DOHH2 (cell line): ENCODE measurements around the gene KCNH3.

Experiments
- H3F3A ChIP-seq: fragments of 200-600 bp; sonication (generic), shearing (Covaris generic); 2 replicates; pipeline ENCODE4 v1.6.0; 2016; ENCODE audit warnings: antibody characterized with exemption, mild to moderate bottlenecking; ENCODE audit not compliant: control insufficient read depth, insufficient read depth
- H3K27ac ChIP-seq: fragments of 200-600 bp; sonication (generic); 2 replicates; pipeline ENCODE4 v1.5.1; 2014; ENCODE audit warnings: low read depth, mild to moderate bottlenecking, low read length, moderate library complexity
- H3K27me3 ChIP-seq: fragments of 200-600 bp; sonication (generic); 2 replicates; pipeline ENCODE4 v1.6.1; 2014; ENCODE audit warnings: mild to moderate bottlenecking, low read length, mixed read lengths; ENCODE audit not compliant: control insufficient read depth
- H3K36me3 ChIP-seq: fragments of 200-600 bp; sonication (generic); 2 replicates; pipeline ENCODE4 v1.6.1; 2014; ENCODE audit warnings: mild to moderate bottlenecking, low read length, moderate library complexity, mixed read lengths; ENCODE audit not compliant: control insufficient read depth
- H3K4me1 ChIP-seq: fragments of 200-600 bp; sonication (generic); 2 replicates; pipeline ENCODE4 v1.6.1; 2014; ENCODE audit warnings: mild to moderate bottlenecking, low read length, mixed read lengths; ENCODE audit not compliant: control insufficient read depth
- H3K4me2 ChIP-seq: fragments of 200-600 bp; sonication (generic); 2 replicates; pipeline ENCODE4 v1.6.0; 2014; ENCODE audit warnings: mild to moderate bottlenecking, low read length, moderate library complexity
- H3K4me3 ChIP-seq: fragments of 200-600 bp; sonication (generic); 2 replicates; pipeline ENCODE4 v1.5.1; 2014; ENCODE audit warnings: mild to moderate bottlenecking, low read length, mixed read lengths
- H3K79me2 ChIP-seq: fragments of 200-600 bp; sonication (generic); 2 replicates; pipeline ENCODE4 v1.6.1; 2014; ENCODE audit warnings: mild to moderate bottlenecking, low read length, mixed read lengths; ENCODE audit not compliant: control insufficient read depth
- H3K9me2 ChIP-seq: fragments of 200-600 bp; sonication (generic); replicated peaks from 2 replicates; pipeline ENCODE4 v1.6.1; 2014; ENCODE audit warnings: mild to moderate bottlenecking, low read length, mixed read lengths; ENCODE audit not compliant: control insufficient read depth
- H3K9me3 ChIP-seq: fragments of 200-600 bp; sonication (generic); 2 replicates; pipeline ENCODE4 v1.6.1; 2014; ENCODE audit warnings: antibody characterized with exemption, low read length, mixed read lengths; ENCODE audit not compliant: control insufficient read depth, insufficient read depth
- H4K20me1 ChIP-seq: fragments of 200-600 bp; sonication (generic); 2 replicates; pipeline ENCODE4 v1.6.0; 2014; ENCODE audit warnings: low read depth, mild to moderate bottlenecking, antibody characterized with exemption, low read length, moderate library complexity; ENCODE audit not compliant: control insufficient read depth, insufficient read depth
- EZH2phosphoT487 ChIP-seq: fragments of 200-600 bp; sonication (generic); IDR thresholded peaks from 2 replicates; pipeline ENCODE4 v1.6.1; 2017; ENCODE audit warnings: borderline replicate concordance, mild to moderate bottlenecking, antibody characterized with exemption, low read length, moderate library complexity, mixed read lengths
- TF ChIP-seq, protein P1 (sequence below): fragments of 200-600 bp; sonication (generic); IDR thresholded peaks from one replicate; pipeline ENCODE4 v1.5.1; 2014; ENCODE audit warnings: antibody characterized with exemption, mild to moderate bottlenecking, low read depth, low read length; ENCODE audit not compliant: poor library complexity, severe bottlenecking

The KCNH3 gene

GRCh38 chr12:49519574-49519936, 19.3 kb upstream of the KCNH3 start:
- Histone ChIP-seq H3K36me3 (peaks cover 14% of the 10 kb centered on the region), H3K79me2 (no peaks in the 10 kb centered on the region), H3K4me3 (no peak overlapping the region), H4K20me1 (no peaks in the 10 kb centered on the region), H3K9me3 (no peaks in the 10 kb centered on the region), H3K9me2 (no peaks in the 10 kb centered on the region), H3F3A (peaks cover 12% of the 10 kb centered on the region), H3K27me3 (no peaks in the 10 kb centered on the region), H3K4me1 (peaks cover 22% of the 10 kb centered on the region), H3K27ac (no peak overlapping the region), H3K4me2 (no peak overlapping the region)
- TF ChIP-seq, protein P1, sequence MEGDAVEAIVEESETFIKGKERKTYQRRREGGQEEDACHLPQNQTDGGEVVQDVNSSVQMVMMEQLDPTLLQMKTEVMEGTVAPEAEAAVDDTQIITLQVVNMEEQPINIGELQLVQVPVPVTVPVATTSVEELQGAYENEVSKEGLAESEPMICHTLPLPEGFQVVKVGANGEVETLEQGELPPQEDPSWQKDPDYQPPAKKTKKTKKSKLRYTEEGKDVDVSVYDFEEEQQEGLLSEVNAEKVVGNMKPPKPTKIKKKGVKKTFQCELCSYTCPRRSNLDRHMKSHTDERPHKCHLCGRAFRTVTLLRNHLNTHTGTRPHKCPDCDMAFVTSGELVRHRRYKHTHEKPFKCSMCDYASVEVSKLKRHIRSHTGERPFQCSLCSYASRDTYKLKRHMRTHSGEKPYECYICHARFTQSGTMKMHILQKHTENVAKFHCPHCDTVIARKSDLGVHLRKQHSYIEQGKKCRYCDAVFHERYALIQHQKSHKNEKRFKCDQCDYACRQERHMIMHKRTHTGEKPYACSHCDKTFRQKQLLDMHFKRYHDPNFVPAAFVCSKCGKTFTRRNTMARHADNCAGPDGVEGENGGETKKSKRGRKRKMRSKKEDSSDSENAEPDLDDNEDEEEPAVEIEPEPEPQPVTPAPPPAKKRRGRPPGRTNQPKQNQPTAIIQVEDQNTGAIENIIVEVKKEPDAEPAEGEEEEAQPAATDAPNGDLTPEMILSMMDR: no peak
- TF ChIP-seq EZH2phosphoT487: no peak

DNA sequence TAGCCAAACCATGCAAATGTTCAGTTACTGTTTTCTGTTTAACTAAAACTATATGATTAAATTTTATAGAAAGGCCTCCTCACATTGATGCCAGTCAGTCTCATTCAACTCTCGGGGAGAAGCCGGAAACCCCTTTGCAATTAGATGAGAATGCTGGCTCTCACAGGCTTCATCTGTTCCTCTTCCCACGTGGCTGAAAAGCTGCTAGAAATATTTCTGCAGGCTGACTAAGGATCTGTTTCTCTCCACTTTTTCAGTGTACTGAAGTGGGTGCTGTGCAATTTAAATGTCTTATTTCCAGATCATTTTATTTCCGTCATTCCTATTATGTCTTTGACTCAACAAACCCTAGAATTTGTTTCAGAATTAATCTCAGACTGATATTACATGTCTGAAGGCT, 17.4 kb upstream of the KCNH3 start:
- TF ChIP-seq EZH2phosphoT487: no peak
- TF ChIP-seq, protein P1: no peak
- H3K27ac ChIP-seq: peak overlapping the region; percentile 53
- no peaks in the 10 kb centered on the region for H4K20me1 ChIP-seq
- H3K4me1 ChIP-seq: peaks cover 22% of the 10 kb centered on the region
- H3K4me3 ChIP-seq: peak overlapping the region; percentile 40
- peaks cover 29% of the 10 kb centered on the region for H3K36me3 ChIP-seq
- H3F3A ChIP-seq: peaks cover 12% of the 10 kb centered on the region
- H3K4me2 ChIP-seq: peak overlapping the region; percentile 69
- no peaks in the 10 kb centered on the region for H3K9me2 ChIP-seq
- H3K79me2 ChIP-seq: no peaks in the 10 kb centered on the region
- H3K9me3 ChIP-seq: no peaks in the 10 kb centered on the region
- H3K27me3 ChIP-seq: no peaks in the 10 kb centered on the region

DNA sequence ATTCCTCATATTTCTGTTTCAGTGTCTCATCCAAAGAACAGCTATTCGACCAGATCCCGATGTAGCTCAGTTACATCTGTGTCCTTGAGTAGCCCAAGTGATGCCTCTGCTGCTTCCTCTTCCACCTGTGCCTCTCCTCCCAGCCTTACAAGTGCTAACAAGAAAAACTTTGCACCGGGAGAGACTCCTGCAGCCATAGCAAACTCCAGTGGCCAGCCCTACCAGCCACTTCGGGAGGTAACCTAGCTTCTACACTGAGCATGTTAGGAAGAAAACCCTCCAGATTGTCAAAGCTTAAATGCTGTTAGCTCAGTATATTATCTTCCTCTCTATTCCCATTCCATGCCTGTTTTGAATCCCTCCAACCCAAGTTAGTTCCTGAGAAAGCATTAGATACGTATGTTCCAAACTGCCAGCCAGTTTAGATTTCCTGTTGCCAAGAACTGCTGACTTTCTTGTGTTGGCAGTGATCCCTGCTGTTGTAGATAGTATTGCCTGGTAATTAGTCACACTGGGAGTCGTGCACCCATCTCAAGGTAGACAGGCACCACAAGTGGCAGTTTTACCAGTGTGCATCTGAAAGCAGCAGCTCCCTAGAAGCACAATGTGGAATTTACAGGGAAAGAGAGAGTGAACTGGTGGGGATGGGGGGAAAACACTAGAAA, 14.0 kb upstream of the KCNH3 start:
- Histone ChIP-seq H3K4me1 (peaks cover 28% of the 10 kb centered on the region), H3K4me2 (no peak overlapping the region), H3K27ac (no peak overlapping the region), H3K27me3 (no peaks in the 10 kb centered on the region), H3K9me2 (no peaks in the 10 kb centered on the region), H3F3A (peaks cover 12% of the 10 kb centered on the region), H3K9me3 (no peaks in the 10 kb centered on the region), H3K79me2 (no peaks in the 10 kb centered on the region), H3K4me3 (no peak overlapping the region), H3K36me3 (peaks cover 36% of the 10 kb centered on the region), H4K20me1 (no peaks in the 10 kb centered on the region)
- TF ChIP-seq EZH2phosphoT487: no peak
- TF ChIP-seq, protein P1: no peak
